HG03565 (cell line): Measurements from ENCODE around the gene FYN.
A peak's percentile ranks its signal among the peaks of the same experiment; 100 is the strongest.
"Not testable (repeated sequence)": the region's sequence is repeated elsewhere in the genome, so short reads cannot be mapped to it uniquely, and the experiment has no call there.

ENCODE experiments used
- ATAC-seq: cut with Tn5 transposase; IDR thresholded peaks from one replicate; pipeline ENCODE4 v1.9.1; 2021; ENCODE audit warnings: mild to moderate bottlenecking, moderate library complexity; ENCODE audit not compliant: unreplicated experiment

The FYN gene

GRCh38 chr6:111873178-111874024, at the start of gene FYN:
Gene FYN, minus strand, starts transcription at chr6:111873452. Its CDS starts 153,401 bp downstream, at chr6:111720051.
- ATAC-seq, result peak; percentile 93

- no peak for ATAC-seq
Measured at GRCh38 chr6:111922454-111923297, 49.4 kb upstream of the FYN start.

GRCh38 chr6:111921103-111921502, 47.9 kb upstream of the FYN start:
- no peak for ATAC-seq

GRCh38 chr6:111920578-111920977, 47.3 kb upstream of the FYN start:
- ATAC-seq, result no peak

- ATAC-seq, result no peak
Measured at GRCh38 chr6:111918825-111919224, 45.6 kb upstream of the FYN start.

- ATAC-seq, result no peak
Measured at GRCh38 chr6:111916747-111917146, 43.5 kb upstream of the FYN start.

- no peak for ATAC-seq
Measured at GRCh38 chr6:111914617-111915016, 41.4 kb upstream of the FYN start.

- ATAC-seq, result no peak
Measured at GRCh38 chr6:111912904-111913303, 39.7 kb upstream of the FYN start.

GRCh38 chr6:111911428-111911827, 38.2 kb upstream of the FYN start:
- no peak for ATAC-seq

GRCh38 chr6:111909238-111909637, 36.0 kb upstream of the FYN start:
- no peak for ATAC-seq

- ATAC-seq, result not testable (repeated sequence)
Measured at GRCh38 chr6:111908365-111908764, 35.1 kb upstream of the FYN start.

GRCh38 chr6:111900735-111901134, 27.5 kb upstream of the FYN start:
- no peak for ATAC-seq

GRCh38 chr6:111899531-111899930, 26.3 kb upstream of the FYN start:
- ATAC-seq, result no peak

- no peak for ATAC-seq
Measured at GRCh38 chr6:111898452-111898851, 25.2 kb upstream of the FYN start.

GRCh38 chr6:111894951-111895350, 21.7 kb upstream of the FYN start:
- ATAC-seq, result no peak

- ATAC-seq, result no peak
Measured at GRCh38 chr6:111894272-111894671, 21.0 kb upstream of the FYN start.

- no peak for ATAC-seq
Measured at GRCh38 chr6:111892431-111892830, 19.2 kb upstream of the FYN start.

- no peak for ATAC-seq
Measured at GRCh38 chr6:111890988-111891387, 17.7 kb upstream of the FYN start.

GRCh38 chr6:111888928-111889695, 15.9 kb upstream of the FYN start:
- ATAC-seq, result no peak

GRCh38 chr6:111886793-111887192, 13.5 kb upstream of the FYN start:
- not testable (repeated sequence) for ATAC-seq

GRCh38 chr6:111885373-111886027, 12.2 kb upstream of the FYN start:
- ATAC-seq, result no peak
